ENCODE measurements around the gene SNX8. TPM values are rescaled to one million over a fixed set of nuclear protein-coding genes. Genes with fewer than 3 reads are reported as not detected.

The SNX8 gene
- total and polyA plus RNA-seq, 2 of the 13 experiments (the other 11 are each of a cell fraction or from before 2014, with no cell fraction given) = 20.6 to 45.2 TPM

DNA sequence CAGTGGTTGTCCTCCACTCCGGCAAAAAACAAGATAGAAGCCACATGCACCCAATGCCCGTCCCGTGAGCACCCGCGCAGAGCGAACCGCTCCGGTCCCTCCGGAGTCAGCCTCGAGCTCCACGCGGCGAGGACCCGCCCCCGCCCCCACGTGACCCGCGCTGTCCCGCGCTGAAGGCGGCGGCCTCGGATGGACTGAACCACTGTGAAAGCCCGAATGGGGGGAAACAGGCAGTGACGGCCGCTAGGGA lies 39.6 kb upstream of the SNX8 start (continued):
- TF ChIP-seq UBTF (CRISPR knock-in tag; IDR thresholded peaks at IDR 0.05) (peak; percentile 46), ZSCAN21 (CRISPR knock-in tag; IDR thresholded peaks at IDR 0.05; ENCODE audit: borderline replicate concordance) (peak; percentile 87; the same call in 1 of the 2 replicates), DZIP1 (CRISPR knock-in tag; IDR thresholded peaks at IDR 0.05) (peak; percentile 81), HOXD1 (CRISPR knock-in tag; IDR thresholded peaks at IDR 0.05) (peak; percentile 85; the same call in 1 of the 2 replicates), MBNL3 (CRISPR knock-in tag; conservative IDR thresholded peaks at IDR 0.05) (no peak), CREB3 (CRISPR knock-in tag; IDR thresholded peaks at IDR 0.05) (peak; percentile 97), MED8 (CRISPR knock-in tag; IDR thresholded peaks at IDR 0.05; ENCODE audit: insufficient replicate concordance) (no peak), EHMT2 (IDR thresholded peaks at IDR 0.05; ENCODE audit: borderline replicate concordance, low read depth, low read length) (no peak), MIER3 (CRISPR knock-in tag; IDR thresholded peaks at IDR 0.05; ENCODE audit: borderline replicate concordance) (peak; percentile 11; the same call in 1 of the 2 replicates), ZNF18 (CRISPR knock-in tag; IDR thresholded peaks at IDR 0.05; ENCODE audit: insufficient replicate concordance) (no peak), ZNF17 (CRISPR knock-in tag; IDR thresholded peaks at IDR 0.05) (no peak), ARNTL (CRISPR knock-in tag; IDR thresholded peaks at IDR 0.05) (peak; percentile 48; the same call in 1 of the 2 replicates), SMAD3 (CRISPR knock-in tag; IDR thresholded peaks at IDR 0.05) (no peak; the same call in 1 of the 2 replicates)
- TF ChIP-seq, protein P1, sequence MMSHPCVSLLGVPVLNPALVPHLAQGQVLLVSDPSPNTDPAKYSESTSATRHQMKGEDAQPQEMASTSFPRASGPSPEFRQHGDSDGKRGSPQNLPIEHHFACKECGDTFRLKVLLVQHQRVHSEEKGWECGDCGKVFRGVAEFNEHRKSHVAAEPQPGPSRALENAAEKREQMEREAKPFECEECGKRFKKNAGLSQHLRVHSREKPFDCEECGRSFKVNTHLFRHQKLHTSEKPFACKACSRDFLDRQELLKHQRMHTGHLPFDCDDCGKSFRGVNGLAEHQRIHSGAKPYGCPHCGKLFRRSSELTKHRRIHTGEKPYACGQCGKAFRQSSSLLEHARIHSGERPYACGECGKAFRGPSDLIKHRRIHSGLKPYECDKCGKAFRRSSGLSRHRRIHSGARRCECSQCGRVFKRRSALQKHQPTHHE (CRISPR knock-in tag; IDR thresholded peaks at IDR 0.05; ENCODE audit: borderline replicate concordance) = no peak; the same call in 1 of the 2 replicates
- TF ChIP-seq, protein P2, sequence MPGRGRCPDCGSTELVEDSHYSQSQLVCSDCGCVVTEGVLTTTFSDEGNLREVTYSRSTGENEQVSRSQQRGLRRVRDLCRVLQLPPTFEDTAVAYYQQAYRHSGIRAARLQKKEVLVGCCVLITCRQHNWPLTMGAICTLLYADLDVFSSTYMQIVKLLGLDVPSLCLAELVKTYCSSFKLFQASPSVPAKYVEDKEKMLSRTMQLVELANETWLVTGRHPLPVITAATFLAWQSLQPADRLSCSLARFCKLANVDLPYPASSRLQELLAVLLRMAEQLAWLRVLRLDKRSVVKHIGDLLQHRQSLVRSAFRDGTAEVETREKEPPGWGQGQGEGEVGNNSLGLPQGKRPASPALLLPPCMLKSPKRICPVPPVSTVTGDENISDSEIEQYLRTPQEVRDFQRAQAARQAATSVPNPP (CRISPR knock-in tag; IDR thresholded peaks at IDR 0.05) = peak; percentile 87; the same call in 1 of the 2 replicates
- TF ChIP-seq, protein P3, sequence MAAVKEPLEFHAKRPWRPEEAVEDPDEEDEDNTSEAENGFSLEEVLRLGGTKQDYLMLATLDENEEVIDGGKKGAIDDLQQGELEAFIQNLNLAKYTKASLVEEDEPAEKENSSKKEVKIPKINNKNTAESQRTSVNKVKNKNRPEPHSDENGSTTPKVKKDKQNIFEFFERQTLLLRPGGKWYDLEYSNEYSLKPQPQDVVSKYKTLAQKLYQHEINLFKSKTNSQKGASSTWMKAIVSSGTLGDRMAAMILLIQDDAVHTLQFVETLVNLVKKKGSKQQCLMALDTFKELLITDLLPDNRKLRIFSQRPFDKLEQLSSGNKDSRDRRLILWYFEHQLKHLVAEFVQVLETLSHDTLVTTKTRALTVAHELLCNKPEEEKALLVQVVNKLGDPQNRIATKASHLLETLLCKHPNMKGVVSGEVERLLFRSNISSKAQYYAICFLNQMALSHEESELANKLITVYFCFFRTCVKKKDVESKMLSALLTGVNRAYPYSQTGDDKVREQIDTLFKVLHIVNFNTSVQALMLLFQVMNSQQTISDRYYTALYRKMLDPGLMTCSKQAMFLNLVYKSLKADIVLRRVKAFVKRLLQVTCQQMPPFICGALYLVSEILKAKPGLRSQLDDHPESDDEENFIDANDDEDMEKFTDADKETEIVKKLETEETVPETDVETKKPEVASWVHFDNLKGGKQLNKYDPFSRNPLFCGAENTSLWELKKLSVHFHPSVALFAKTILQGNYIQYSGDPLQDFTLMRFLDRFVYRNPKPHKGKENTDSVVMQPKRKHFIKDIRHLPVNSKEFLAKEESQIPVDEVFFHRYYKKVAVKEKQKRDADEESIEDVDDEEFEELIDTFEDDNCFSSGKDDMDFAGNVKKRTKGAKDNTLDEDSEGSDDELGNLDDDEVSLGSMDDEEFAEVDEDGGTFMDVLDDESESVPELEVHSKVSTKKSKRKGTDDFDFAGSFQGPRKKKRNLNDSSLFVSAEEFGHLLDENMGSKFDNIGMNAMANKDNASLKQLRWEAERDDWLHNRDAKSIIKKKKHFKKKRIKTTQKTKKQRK (IDR thresholded peaks at IDR 0.05; ENCODE audit: low read length) = no peak

Data from HepG2 (cell line).